Measurements from ENCODE around the gene ZNF639. TPM values are rescaled to one million over a fixed set of nuclear protein-coding genes. Genes with fewer than 3 reads are reported as not detected.

The ZNF639 gene
- total and polyA plus RNA-seq, 9 of the 15 experiments (the other 6 are each of a cell fraction or from before 2014, with no cell fraction given) = 17.6 to 88.1 (median 53.7) TPM

DNA sequence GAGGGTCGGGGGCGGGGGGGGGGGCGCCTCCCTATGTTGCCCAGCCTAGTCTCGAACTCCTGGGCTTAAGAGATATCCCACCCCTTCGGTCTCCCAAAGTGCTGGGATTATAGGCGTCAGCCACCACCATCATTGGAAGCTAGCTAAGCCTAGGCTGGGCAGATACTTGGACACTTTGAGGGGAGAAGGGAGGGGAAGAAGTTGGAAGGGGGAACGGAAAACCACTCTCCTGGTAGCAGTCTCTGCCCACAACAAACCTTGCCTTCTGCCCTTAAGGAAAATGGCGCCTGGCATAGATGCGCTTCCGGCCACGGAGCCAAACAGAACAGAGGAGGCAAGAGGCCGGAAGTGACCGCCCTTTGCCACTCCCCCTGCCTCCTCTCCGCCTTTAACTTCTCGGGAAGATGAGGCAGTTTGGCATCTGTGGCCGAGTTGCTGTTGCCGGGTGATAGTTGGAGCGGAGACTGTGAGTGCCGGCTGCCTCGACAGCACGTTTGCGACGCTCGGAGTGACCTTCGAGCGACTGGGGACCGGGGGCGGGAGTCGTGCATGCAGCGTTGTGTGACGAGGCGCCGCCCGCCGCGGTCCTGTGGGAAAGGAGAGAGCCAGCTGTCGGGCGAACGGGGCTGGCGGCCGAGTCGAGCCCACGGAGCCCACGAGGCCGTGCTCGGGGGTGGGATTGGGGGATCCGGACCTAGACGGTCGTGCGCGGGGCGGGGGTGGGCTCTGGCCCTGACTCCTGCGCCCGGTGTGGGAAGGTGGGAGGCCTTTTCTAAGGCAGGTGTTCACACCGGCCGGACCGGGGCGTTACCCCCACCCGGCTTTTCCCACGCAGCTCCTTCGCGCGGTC lies 24.7 kb downstream of the ZNF639 start, which contains the start of gene MFN1 (continued):
- TF ChIP-seq, protein P1, sequence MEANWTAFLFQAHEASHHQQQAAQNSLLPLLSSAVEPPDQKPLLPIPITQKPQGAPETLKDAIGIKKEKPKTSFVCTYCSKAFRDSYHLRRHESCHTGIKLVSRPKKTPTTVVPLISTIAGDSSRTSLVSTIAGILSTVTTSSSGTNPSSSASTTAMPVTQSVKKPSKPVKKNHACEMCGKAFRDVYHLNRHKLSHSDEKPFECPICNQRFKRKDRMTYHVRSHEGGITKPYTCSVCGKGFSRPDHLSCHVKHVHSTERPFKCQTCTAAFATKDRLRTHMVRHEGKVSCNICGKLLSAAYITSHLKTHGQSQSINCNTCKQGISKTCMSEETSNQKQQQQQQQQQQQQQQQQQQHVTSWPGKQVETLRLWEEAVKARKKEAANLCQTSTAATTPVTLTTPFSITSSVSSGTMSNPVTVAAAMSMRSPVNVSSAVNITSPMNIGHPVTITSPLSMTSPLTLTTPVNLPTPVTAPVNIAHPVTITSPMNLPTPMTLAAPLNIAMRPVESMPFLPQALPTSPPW (CRISPR knock-in tag; IDR thresholded peaks at IDR 0.05) = peak; percentile 72
- TF ChIP-seq, protein P2, sequence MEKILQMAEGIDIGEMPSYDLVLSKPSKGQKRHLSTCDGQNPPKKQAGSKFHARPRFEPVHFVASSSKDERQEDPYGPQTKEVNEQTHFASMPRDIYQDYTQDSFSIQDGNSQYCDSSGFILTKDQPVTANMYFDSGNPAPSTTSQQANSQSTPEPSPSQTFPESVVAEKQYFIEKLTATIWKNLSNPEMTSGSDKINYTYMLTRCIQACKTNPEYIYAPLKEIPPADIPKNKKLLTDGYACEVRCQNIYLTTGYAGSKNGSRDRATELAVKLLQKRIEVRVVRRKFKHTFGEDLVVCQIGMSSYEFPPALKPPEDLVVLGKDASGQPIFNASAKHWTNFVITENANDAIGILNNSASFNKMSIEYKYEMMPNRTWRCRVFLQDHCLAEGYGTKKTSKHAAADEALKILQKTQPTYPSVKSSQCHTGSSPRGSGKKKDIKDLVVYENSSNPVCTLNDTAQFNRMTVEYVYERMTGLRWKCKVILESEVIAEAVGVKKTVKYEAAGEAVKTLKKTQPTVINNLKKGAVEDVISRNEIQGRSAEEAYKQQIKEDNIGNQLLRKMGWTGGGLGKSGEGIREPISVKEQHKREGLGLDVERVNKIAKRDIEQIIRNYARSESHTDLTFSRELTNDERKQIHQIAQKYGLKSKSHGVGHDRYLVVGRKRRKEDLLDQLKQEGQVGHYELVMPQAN (IDR thresholded peaks at IDR 0.05; ENCODE audit: borderline replicate concordance) = peak; percentile 88
- 0 out of 2 replicates have a peak, but pooled peaks have one; percentile 71 for TF ChIP-seq CBX1 (IDR thresholded peaks at IDR 0.05; ENCODE audit: low read depth)
- 0 out of 4 replicates have a peak, but pooled peaks of 1 of the 2 experiments have one; percentile 54 for TF ChIP-seq KDM4B (IDR thresholded peaks at IDR 0.05; ENCODE audit: borderline replicate concordance in 2 of 2, low read depth in 1 of 2)
- TF ChIP-seq ZC3H4 (CRISPR knock-in tag; IDR thresholded peaks at IDR 0.05; ENCODE audit: borderline replicate concordance) = no peak
- TF ChIP-seq SIN3A (IDR thresholded peaks at IDR 0.05; ENCODE audit: borderline replicate concordance in 2 of 2, control insufficient read depth in 1 of 2, low read depth in 2 of 2, low read length in 2 of 2) = peak; percentile 71 to 78; a peak in 3 of 4 replicates
- no peak for TF ChIP-seq HDGF (IDR thresholded peaks at IDR 0.05)
- TF ChIP-seq POLR2AphosphoS5 (IDR thresholded peaks at IDR 0.05; ENCODE audit: control insufficient read depth, insufficient read depth, low read depth, low read length) = peak; percentile 84
- TF ChIP-seq POLR2G (IDR thresholded peaks at IDR 0.05; ENCODE audit: low read depth, low read length) = peak; percentile 94
- TF ChIP-seq, protein P3, sequence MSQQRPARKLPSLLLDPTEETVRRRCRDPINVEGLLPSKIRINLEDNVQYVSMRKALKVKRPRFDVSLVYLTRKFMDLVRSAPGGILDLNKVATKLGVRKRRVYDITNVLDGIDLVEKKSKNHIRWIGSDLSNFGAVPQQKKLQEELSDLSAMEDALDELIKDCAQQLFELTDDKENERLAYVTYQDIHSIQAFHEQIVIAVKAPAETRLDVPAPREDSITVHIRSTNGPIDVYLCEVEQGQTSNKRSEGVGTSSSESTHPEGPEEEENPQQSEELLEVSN (IDR thresholded peaks at IDR 0.05; ENCODE audit: borderline replicate concordance in 1 of 2, extremely low read depth in 1 of 2, insufficient read depth in 1 of 2, insufficient read length in 1 of 2, low read depth in 1 of 2, low read length in 1 of 2, poor library complexity in 1 of 2, severe bottlenecking in 1 of 2) = peak; percentile 83 to 92
- TF ChIP-seq, protein P4, sequence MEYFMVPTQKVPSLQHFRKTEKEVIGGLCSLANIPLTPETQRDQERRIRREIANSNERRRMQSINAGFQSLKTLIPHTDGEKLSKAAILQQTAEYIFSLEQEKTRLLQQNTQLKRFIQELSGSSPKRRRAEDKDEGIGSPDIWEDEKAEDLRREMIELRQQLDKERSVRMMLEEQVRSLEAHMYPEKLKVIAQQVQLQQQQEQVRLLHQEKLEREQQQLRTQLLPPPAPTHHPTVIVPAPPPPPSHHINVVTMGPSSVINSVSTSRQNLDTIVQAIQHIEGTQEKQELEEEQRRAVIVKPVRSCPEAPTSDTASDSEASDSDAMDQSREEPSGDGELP (CRISPR knock-in tag; IDR thresholded peaks at IDR 0.05; ENCODE audit: borderline replicate concordance) = peak; percentile 96
- no peak for TF ChIP-seq RUNX1 (IDR thresholded peaks at IDR 0.05; ENCODE audit: low read depth)
- TF ChIP-seq CHCHD3 (CRISPR knock-in tag; IDR thresholded peaks at IDR 0.05) = no peak
- TF ChIP-seq ILF3 (IDR thresholded peaks at IDR 0.05; ENCODE audit: borderline replicate concordance) = no peak
- peak; percentile 65 for TF ChIP-seq ZNF12 (CRISPR knock-in tag; IDR thresholded peaks at IDR 0.05)
- peak; percentile 96 for TF ChIP-seq GABPB1 (CRISPR knock-in tag; IDR thresholded peaks at IDR 0.05)
- no peak for TF ChIP-seq CAMTA2 (CRISPR knock-in tag; conservative IDR thresholded peaks at IDR 0.05)
- TF ChIP-seq, protein P5, sequence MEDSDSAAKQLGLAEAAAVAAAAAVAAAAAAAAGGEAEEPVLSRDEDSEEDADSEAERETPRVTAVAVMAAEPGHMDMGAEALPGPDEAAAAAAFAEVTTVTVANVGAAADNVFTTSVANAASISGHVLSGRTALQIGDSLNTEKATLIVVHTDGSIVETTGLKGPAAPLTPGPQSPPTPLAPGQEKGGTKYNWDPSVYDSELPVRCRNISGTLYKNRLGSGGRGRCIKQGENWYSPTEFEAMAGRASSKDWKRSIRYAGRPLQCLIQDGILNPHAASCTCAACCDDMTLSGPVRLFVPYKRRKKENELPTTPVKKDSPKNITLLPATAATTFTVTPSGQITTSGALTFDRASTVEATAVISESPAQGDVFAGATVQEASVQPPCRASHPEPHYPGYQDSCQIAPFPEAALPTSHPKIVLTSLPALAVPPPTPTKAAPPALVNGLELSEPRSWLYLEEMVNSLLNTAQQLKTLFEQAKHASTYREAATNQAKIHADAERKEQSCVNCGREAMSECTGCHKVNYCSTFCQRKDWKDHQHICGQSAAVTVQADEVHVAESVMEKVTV (CRISPR knock-in tag; IDR thresholded peaks at IDR 0.05) = no peak

Data from K562 (cell line).